Testis (tissue), 2 donors: ENCODE measurements around the gene KRTAP23-1.

Experiments used
- CTCF ChIP-seq, 3 experiments: fragments of 450-650 bp in 2 of 3; fragments of 200-600 bp in 1 of 3; sonication (generic) in 1 of 3; IDR thresholded peaks; one replicate each; pipeline ENCODE4 v1.5.1; 2016 to 2019; ENCODE audit warnings: antibody characterized with exemption in 3 of 3, mild to moderate bottlenecking in 2 of 3, moderate library complexity in 1 of 3
- POLR2A ChIP-seq: fragments of 450-650 bp; IDR thresholded peaks from one replicate; pipeline ENCODE4 v1.6.1; 2017; ENCODE audit warnings: antibody characterized with exemption, mild to moderate bottlenecking, moderate library complexity

GRCh38 chr21:30355906-30356305, 7.5 kb upstream of the KRTAP23-1 start:
- TF ChIP-seq POLR2A: no peak
- TF ChIP-seq CTCF (IDR thresholded peaks at IDR 0.05): no peak
